Ovary (tissue), 3 donors: ENCODE results near the gene UGT1A7.

Source experiments
- POLR2A ChIP-seq: fragments of 450-650 bp; IDR thresholded peaks from one replicate; pipeline ENCODE4 v1.6.1; 2017; ENCODE audit warnings: antibody characterized with exemption, mild to moderate bottlenecking, moderate library complexity
- TF ChIP-seq, protein P1 (sequence below), 3 donors: fragments of 450-650 bp in 2 of 3; fragments of 200-600 bp in 1 of 3; IDR thresholded peaks; one replicate each; pipeline versions ENCODE4 v1.5.1 to v1.8.0; 2016 to 2022; ENCODE audit warnings: antibody characterized with exemption in 3 of 3, mild to moderate bottlenecking in 1 of 3
- donor health status: DM: no; HTN: no; CAD: no.

- TF ChIP-seq, protein P1, sequence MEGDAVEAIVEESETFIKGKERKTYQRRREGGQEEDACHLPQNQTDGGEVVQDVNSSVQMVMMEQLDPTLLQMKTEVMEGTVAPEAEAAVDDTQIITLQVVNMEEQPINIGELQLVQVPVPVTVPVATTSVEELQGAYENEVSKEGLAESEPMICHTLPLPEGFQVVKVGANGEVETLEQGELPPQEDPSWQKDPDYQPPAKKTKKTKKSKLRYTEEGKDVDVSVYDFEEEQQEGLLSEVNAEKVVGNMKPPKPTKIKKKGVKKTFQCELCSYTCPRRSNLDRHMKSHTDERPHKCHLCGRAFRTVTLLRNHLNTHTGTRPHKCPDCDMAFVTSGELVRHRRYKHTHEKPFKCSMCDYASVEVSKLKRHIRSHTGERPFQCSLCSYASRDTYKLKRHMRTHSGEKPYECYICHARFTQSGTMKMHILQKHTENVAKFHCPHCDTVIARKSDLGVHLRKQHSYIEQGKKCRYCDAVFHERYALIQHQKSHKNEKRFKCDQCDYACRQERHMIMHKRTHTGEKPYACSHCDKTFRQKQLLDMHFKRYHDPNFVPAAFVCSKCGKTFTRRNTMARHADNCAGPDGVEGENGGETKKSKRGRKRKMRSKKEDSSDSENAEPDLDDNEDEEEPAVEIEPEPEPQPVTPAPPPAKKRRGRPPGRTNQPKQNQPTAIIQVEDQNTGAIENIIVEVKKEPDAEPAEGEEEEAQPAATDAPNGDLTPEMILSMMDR (IDR thresholded peaks at IDR 0.05), result no peak
- TF ChIP-seq POLR2A, result no peak
Observed at GRCh38 chr2:233658610-233659009, 23.1 kb upstream of the UGT1A7 start.
